Fibroblast of the aortic adventitia (primary cell): ENCODE results near the gene TTC39B. TPM values are rescaled to one million over a fixed set of nuclear protein-coding genes. Genes with fewer than 3 reads are reported as not detected.

Experiments
- DNase-seq: peaks from one replicate; pipeline ENCODE4 v3.0.0-alpha.2; 2010; ENCODE audit warnings: low read depth
- H3K4me3 ChIP-seq: 2 replicates; pipeline ENCODE4 v1.5.1; 2011; ENCODE audit warnings: low read depth, mild to moderate bottlenecking, control low read depth, low read length, moderate library complexity
- total RNA-seq: library from RNA; depleted of rRNA; stranded (reverse); fragments of >200 nt; gene quantifications from 2 replicates; pipeline ENCODE4 v1.2.3, GENCODE V29; 2012; ENCODE audit warnings: low replicate concordance
- TF ChIP-seq, protein P1 (sequence below): IDR thresholded peaks from 2 replicates; pipeline ENCODE4 v1.5.1; 2011; ENCODE audit warnings: mild to moderate bottlenecking, low read length, control low read depth, inconsistent platforms; ENCODE audit not compliant: insufficient read depth

TTC39B gene
- total RNA-seq, 1 donor, result 22.1 TPM

DNA sequence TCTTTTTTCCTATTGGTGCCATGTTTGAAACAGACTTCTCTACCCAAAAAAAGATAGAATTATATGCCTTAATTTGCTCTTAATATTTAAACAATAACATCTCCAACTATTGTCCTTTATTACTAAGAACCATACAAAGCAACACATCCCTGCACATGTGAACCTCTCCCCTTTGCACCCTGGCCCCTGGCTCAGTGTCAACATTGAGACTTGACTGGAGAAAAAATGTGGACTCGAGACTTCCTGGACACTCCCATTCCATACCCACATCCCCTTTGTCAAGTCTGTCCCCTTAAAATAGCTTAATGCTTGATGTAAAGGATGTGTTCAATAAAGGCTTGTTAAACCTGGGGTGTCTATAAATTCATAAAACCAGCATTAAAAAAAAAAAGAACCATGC lies 53.2 kb downstream of the TTC39B start:
- TF ChIP-seq, protein P1, sequence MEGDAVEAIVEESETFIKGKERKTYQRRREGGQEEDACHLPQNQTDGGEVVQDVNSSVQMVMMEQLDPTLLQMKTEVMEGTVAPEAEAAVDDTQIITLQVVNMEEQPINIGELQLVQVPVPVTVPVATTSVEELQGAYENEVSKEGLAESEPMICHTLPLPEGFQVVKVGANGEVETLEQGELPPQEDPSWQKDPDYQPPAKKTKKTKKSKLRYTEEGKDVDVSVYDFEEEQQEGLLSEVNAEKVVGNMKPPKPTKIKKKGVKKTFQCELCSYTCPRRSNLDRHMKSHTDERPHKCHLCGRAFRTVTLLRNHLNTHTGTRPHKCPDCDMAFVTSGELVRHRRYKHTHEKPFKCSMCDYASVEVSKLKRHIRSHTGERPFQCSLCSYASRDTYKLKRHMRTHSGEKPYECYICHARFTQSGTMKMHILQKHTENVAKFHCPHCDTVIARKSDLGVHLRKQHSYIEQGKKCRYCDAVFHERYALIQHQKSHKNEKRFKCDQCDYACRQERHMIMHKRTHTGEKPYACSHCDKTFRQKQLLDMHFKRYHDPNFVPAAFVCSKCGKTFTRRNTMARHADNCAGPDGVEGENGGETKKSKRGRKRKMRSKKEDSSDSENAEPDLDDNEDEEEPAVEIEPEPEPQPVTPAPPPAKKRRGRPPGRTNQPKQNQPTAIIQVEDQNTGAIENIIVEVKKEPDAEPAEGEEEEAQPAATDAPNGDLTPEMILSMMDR, result no peak
- H3K4me3 ChIP-seq, result no peak overlapping the region
- no peak for DNase-seq

DNA sequence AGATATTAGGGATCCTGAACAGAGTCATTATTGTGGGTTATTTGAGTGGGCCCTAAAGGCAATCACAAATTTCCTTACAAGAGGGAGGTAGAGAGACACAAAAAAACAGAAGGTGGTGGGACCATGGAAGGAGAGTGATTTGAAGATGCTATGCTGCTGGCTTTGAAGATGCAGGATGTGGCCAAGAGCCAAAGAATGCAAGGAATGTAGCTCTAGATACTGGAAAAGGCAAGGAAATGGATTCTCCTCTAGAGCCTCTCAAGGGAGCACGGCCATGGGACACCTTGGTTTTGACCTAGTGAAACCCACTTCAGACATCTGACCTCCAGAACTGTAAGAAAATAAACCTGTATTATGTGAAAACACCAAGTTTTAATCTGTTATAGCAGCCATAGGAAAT lies 53.8 kb downstream of the TTC39B start:
- no peak overlapping the region for H3K4me3 ChIP-seq
- TF ChIP-seq, protein P1, result no peak
- DNase-seq, result peak; percentile 47

DNA sequence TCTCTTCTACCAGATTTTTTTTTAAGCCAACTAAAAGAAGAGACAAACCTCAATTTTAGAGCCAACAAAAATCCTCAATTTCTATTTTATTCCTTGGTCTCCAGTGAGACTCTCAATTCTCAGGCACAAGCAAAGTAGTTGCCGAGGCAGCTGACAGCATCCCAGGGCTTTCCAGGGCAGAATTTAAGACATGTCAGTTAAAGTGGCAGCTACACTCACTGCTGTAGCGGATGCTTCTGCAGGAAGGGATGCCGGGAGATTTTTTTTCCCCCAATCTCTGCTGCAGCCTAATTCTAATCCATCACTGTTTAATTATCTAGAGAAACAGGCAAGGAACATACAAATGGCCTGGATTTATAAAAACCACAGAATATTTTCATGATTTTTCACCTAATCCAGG lies 57.0 kb downstream of the TTC39B start:
- DNase-seq, result no peak

DNA sequence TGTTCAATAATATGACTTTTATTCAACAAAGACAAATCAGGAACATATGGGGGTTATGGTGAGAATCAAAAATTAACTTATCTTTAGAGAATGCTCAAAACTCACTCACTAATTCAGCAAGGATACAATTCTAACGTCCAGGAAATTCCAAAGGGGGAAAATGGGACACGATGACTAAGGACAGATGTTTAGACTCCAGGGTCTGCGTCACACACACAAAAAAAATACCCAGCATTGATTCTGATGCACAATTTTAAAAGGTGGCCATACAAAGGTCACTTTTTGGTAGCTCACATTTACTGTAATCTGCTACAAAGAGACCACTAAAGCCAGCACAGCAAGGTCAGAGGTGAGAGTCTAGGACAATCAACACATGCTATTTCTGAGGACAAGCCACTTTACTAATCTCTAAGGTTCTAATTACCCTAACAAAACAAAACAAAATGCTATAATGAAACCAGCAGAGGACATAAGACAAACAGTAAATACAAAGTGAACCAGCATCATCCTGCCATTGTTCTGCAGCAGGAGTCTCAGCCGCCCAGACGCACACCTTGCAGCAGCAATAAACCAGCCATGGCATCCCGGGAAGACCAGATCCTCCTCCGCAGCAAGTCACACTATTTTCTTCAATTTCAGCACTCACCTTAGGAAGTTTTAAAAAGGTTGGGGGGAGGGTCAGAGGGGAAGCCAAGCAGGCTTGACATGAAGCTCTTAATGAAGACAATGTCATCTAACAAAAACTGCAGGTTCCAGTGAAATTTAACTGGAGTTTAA lies 57.8 kb downstream of the TTC39B start:
- DNase-seq, result peak; percentile 72
- H3K4me3 ChIP-seq, result no peak overlapping the region
- TF ChIP-seq, protein P1, result no peak

More for the DNA sequence above, 57.0 kb downstream of the TTC39B start:
- TF ChIP-seq, protein P1, result no peak
- no peak overlapping the region for H3K4me3 ChIP-seq

DNA sequence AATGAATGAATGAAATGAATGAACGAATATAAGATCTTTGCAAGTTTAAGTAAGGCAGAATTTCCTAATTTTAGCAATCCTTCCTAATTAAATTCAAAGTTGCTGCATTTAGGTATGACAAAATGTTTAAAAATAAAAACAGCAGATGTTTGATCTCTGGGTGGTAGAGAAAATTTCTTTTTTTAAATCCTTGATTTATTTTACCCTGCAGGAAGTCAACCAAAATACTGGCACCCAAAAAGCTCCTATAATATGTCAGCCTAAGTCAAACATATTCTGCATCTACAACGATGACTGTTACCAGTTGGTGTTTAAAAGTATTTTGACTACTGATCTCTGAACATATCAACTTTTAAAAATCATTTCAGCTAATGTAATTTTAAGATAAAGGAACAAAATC lies 58.4 kb downstream of the TTC39B start:
- TF ChIP-seq, protein P1, result no peak
- no peak overlapping the region for H3K4me3 ChIP-seq
- no peak for DNase-seq

DNA sequence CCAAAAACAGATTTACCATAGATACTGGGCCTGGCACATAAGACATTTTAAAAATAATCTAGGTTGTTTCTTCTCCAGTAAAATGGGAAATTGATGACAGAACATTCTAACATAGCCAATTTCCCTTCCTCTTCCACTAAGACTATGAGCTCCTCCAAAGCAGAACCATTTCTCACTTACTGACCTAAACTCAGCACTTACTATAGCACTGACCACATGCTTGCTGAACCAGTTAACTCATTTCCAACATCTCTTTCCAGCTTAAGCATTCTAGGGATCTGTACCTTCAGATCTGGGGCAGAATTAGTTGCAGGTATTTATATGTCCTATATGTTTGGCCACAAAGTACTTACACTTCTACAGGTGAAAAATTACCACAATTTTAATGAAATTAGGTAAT lies 58.9 kb downstream of the TTC39B start:
- no peak for DNase-seq
- TF ChIP-seq, protein P1, result no peak
- no peak overlapping the region for H3K4me3 ChIP-seq

DNA sequence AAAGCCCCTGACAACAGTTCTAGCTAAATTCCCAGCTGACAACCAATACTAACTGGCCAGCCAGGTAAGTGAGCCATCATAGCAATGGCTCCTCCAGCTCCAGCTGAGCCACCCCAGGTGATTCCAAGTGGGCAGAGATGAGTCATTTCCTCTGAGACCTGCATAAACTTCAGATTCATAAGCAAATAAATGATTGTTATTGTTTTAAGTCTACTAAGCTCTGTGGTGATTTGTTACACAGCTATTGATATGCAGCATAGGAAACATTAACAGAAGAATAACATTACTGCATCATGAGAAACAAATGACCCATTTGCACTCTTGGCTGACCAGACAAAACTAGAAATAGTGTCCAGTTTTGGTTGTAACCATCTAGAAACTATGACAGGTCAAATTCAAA lies 60.3 kb downstream of the TTC39B start:
- TF ChIP-seq, protein P1, result no peak
- H3K4me3 ChIP-seq, result no peak overlapping the region
- DNase-seq, result no peak
